ENCODE results near the gene EFNA5.

Gene EFNA5

GRCh38 chr5:107670932-107671741 is at the start of gene EFNA5:
EFNA5 (minus strand) TSS chr5:107670937.
- DNase-seq (ENCODE audit: low spot score in 2 of 2): peak in 1 of 2 donors; percentile 24
- peaks cover 83% of the 10 kb centered on the region for H3K27me3 Mint-ChIP-seq
- peaks cover 4% of the 10 kb centered on the region for H3K36me3 Mint-ChIP-seq (ENCODE audit: insufficient read depth)
- peak within 1 kb of the TSS; percentile 72 for H3K4me3 Mint-ChIP-seq
- peak within 1 kb of the TSS; percentile 35 for H3K27ac Mint-ChIP-seq (ENCODE audit: low read depth)
- peak; percentile 48 for ATAC-seq (replicated peaks; ENCODE audit: extremely low read depth, poor library complexity, severe bottlenecking)
- H3K9me3 Mint-ChIP-seq: no peaks in the 10 kb centered on the region
- H3K4me1 Mint-ChIP-seq: peaks cover 35% of the 10 kb centered on the region

- H3K4me1 Mint-ChIP-seq: no peaks in the 10 kb centered on the region
- H3K27ac Mint-ChIP-seq (ENCODE audit: low read depth): no peak overlapping the region
- DNase-seq (ENCODE audit: low spot score in 2 of 2) (no peak), ATAC-seq (replicated peaks; ENCODE audit: extremely low read depth, poor library complexity, severe bottlenecking) (no peak)
- peaks cover 44% of the 10 kb centered on the region for H3K27me3 Mint-ChIP-seq
- no peaks in the 10 kb centered on the region for H3K36me3 Mint-ChIP-seq (ENCODE audit: insufficient read depth)
- H3K4me3 Mint-ChIP-seq: no peak overlapping the region
- peaks cover 34% of the 10 kb centered on the region for H3K9me3 Mint-ChIP-seq
Observed at GRCh38 chr5:107719034-107719606, 48.4 kb upstream of the EFNA5 start.

GRCh38 chr5:107717816-107718215 is 47.1 kb upstream of the EFNA5 start:
- no peak overlapping the region for H3K4me3 Mint-ChIP-seq
- DNase-seq (ENCODE audit: low spot score in 2 of 2) (no peak), ATAC-seq (replicated peaks; ENCODE audit: extremely low read depth, poor library complexity, severe bottlenecking) (no peak)
- H3K4me1 Mint-ChIP-seq: no peaks in the 10 kb centered on the region
- H3K27me3 Mint-ChIP-seq: peaks cover 51% of the 10 kb centered on the region
- H3K36me3 Mint-ChIP-seq (ENCODE audit: insufficient read depth): no peaks in the 10 kb centered on the region
- peaks cover 34% of the 10 kb centered on the region for H3K9me3 Mint-ChIP-seq
- H3K27ac Mint-ChIP-seq (ENCODE audit: low read depth): no peak overlapping the region

- H3K27ac Mint-ChIP-seq (ENCODE audit: low read depth): no peak overlapping the region
- H3K4me1 Mint-ChIP-seq: no peaks in the 10 kb centered on the region
- H3K36me3 Mint-ChIP-seq (ENCODE audit: insufficient read depth): no peaks in the 10 kb centered on the region
- DNase-seq (ENCODE audit: low spot score in 2 of 2): no peak
- H3K9me3 Mint-ChIP-seq: peaks cover 11% of the 10 kb centered on the region
- no peak overlapping the region for H3K4me3 Mint-ChIP-seq
- ATAC-seq (replicated peaks; ENCODE audit: extremely low read depth, poor library complexity, severe bottlenecking): no peak
- H3K27me3 Mint-ChIP-seq: peaks cover 37% of the 10 kb centered on the region
Observed at GRCh38 chr5:107713228-107713627, 42.5 kb upstream of the EFNA5 start.

GRCh38 chr5:107712359-107712870 is 41.7 kb upstream of the EFNA5 start:
- DNase-seq (ENCODE audit: low spot score in 2 of 2): no peak
- no peaks in the 10 kb centered on the region for H3K36me3 Mint-ChIP-seq (ENCODE audit: insufficient read depth)
- H3K4me3 Mint-ChIP-seq: no peak overlapping the region
- ATAC-seq (replicated peaks; ENCODE audit: extremely low read depth, poor library complexity, severe bottlenecking): no peak
- H3K4me1 Mint-ChIP-seq: no peaks in the 10 kb centered on the region
- H3K27me3 Mint-ChIP-seq: peaks cover 40% of the 10 kb centered on the region
- no peak overlapping the region for H3K27ac Mint-ChIP-seq (ENCODE audit: low read depth)
- peaks cover 12% of the 10 kb centered on the region for H3K9me3 Mint-ChIP-seq

GRCh38 chr5:107705402-107706014 is 34.8 kb upstream of the EFNA5 start:
- peaks cover 53% of the 10 kb centered on the region for H3K27me3 Mint-ChIP-seq
- peaks cover 11% of the 10 kb centered on the region for H3K9me3 Mint-ChIP-seq
- no peak overlapping the region for H3K4me3 Mint-ChIP-seq
- H3K36me3 Mint-ChIP-seq (ENCODE audit: insufficient read depth): no peaks in the 10 kb centered on the region
- ATAC-seq (replicated peaks; ENCODE audit: extremely low read depth, poor library complexity, severe bottlenecking): no peak
- DNase-seq (ENCODE audit: low spot score in 2 of 2): no peak
- H3K27ac Mint-ChIP-seq (ENCODE audit: low read depth): no peak overlapping the region
- H3K4me1 Mint-ChIP-seq: no peaks in the 10 kb centered on the region

GRCh38 chr5:107704681-107705401 is 34.1 kb upstream of the EFNA5 start:
- ATAC-seq (replicated peaks; ENCODE audit: extremely low read depth, poor library complexity, severe bottlenecking) (no peak), DNase-seq (ENCODE audit: low spot score in 2 of 2) (no peak)
- Mint-ChIP-seq H3K36me3 (ENCODE audit: insufficient read depth) (no peaks in the 10 kb centered on the region), H3K9me3 (peaks cover 11% of the 10 kb centered on the region), H3K27me3 (peaks cover 53% of the 10 kb centered on the region), H3K4me1 (no peaks in the 10 kb centered on the region), H3K4me3 (no peak overlapping the region), H3K27ac (ENCODE audit: low read depth) (no peak overlapping the region)

GRCh38 chr5:107700481-107700880 is 29.7 kb upstream of the EFNA5 start:
- H3K36me3 Mint-ChIP-seq (ENCODE audit: insufficient read depth): no peaks in the 10 kb centered on the region
- no peak overlapping the region for H3K27ac Mint-ChIP-seq (ENCODE audit: low read depth)
- H3K4me3 Mint-ChIP-seq: no peak overlapping the region
- DNase-seq (ENCODE audit: low spot score in 2 of 2) (no peak), ATAC-seq (replicated peaks; ENCODE audit: extremely low read depth, poor library complexity, severe bottlenecking) (no peak)
- peaks cover 27% of the 10 kb centered on the region for H3K27me3 Mint-ChIP-seq
- no peaks in the 10 kb centered on the region for H3K4me1 Mint-ChIP-seq
- no peaks in the 10 kb centered on the region for H3K9me3 Mint-ChIP-seq

GRCh38 chr5:107699425-107699824 is 28.7 kb upstream of the EFNA5 start:
- Mint-ChIP-seq H3K36me3 (ENCODE audit: insufficient read depth) (no peaks in the 10 kb centered on the region), H3K27me3 (peaks cover 16% of the 10 kb centered on the region), H3K4me1 (no peaks in the 10 kb centered on the region), H3K27ac (ENCODE audit: low read depth) (no peak overlapping the region), H3K4me3 (no peak overlapping the region), H3K9me3 (no peaks in the 10 kb centered on the region)
- no peak for ATAC-seq (replicated peaks; ENCODE audit: extremely low read depth, poor library complexity, severe bottlenecking)
- no peak for DNase-seq (ENCODE audit: low spot score in 2 of 2)

- Mint-ChIP-seq H3K9me3 (no peaks in the 10 kb centered on the region), H3K27ac (ENCODE audit: low read depth) (no peak overlapping the region), H3K36me3 (ENCODE audit: insufficient read depth) (no peaks in the 10 kb centered on the region), H3K4me3 (no peak overlapping the region), H3K4me1 (no peaks in the 10 kb centered on the region), H3K27me3 (peaks cover 10% of the 10 kb centered on the region)
- no peak for ATAC-seq (replicated peaks; ENCODE audit: extremely low read depth, poor library complexity, severe bottlenecking)
- no peak for DNase-seq (ENCODE audit: low spot score in 2 of 2)
Observed at GRCh38 chr5:107698286-107698685, 27.5 kb upstream of the EFNA5 start.

- Mint-ChIP-seq H3K4me1 (no peaks in the 10 kb centered on the region), H3K27me3 (no peaks in the 10 kb centered on the region), H3K36me3 (ENCODE audit: insufficient read depth) (no peaks in the 10 kb centered on the region), H3K4me3 (no peak overlapping the region), H3K9me3 (no peaks in the 10 kb centered on the region), H3K27ac (ENCODE audit: low read depth) (no peak overlapping the region)
- DNase-seq (ENCODE audit: low spot score in 2 of 2): no peak
- no peak for ATAC-seq (replicated peaks; ENCODE audit: extremely low read depth, poor library complexity, severe bottlenecking)
Observed at GRCh38 chr5:107696498-107696897, 25.8 kb upstream of the EFNA5 start.

- DNase-seq (ENCODE audit: low spot score in 2 of 2) (no peak), ATAC-seq (replicated peaks; ENCODE audit: extremely low read depth, poor library complexity, severe bottlenecking) (no peak)
- no peaks in the 10 kb centered on the region for H3K9me3 Mint-ChIP-seq
- no peaks in the 10 kb centered on the region for H3K36me3 Mint-ChIP-seq (ENCODE audit: insufficient read depth)
- H3K27ac Mint-ChIP-seq (ENCODE audit: low read depth): no peak overlapping the region
- no peaks in the 10 kb centered on the region for H3K4me1 Mint-ChIP-seq
- no peaks in the 10 kb centered on the region for H3K27me3 Mint-ChIP-seq
- H3K4me3 Mint-ChIP-seq: no peak overlapping the region
Observed at GRCh38 chr5:107696080-107696479, 25.3 kb upstream of the EFNA5 start.

All from central memory CD8-positive, alpha-beta T cell (primary cell).